Measurements from ENCODE around the gene VPS13C. TPM values are rescaled to one million over a fixed set of nuclear protein-coding genes. Genes with fewer than 3 reads are reported as not detected.

The VPS13C gene
- total RNA-seq, 1 donor from 2014 or later: 54.8 TPM

DNA sequence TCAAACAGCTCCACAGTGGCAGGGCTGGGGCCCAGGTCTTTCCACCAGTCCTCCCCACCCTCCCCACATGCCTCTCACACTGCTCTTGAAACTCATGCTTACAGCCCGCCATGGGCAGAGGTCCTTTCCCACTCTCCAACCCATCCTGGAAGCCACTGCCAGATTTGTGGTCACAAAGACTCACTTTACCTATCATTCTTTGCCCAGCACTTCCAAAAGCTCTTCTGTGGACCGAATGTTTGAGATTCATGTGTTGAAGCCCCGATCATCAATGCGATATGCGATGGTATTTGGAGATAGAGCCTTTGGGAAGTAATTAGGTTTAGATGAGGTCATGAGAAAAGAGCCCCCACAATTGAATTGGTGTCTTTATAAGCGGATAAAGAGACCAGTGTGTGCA lies 247.8 kb downstream of the VPS13C start:
- no peak for DNase-seq
- Mint-ChIP-seq H3K9me3 (no peaks in the 10 kb centered on the region), H3K36me3 (ENCODE audit: low read depth) (no peaks in the 10 kb centered on the region), H3K27me3 (no peaks in the 10 kb centered on the region), H3K27ac (no peak overlapping the region), H3K4me1 (no peaks in the 10 kb centered on the region), H3K4me3 (no peak overlapping the region)
- intact Hi-C loops (cut with micrococcal nuclease): no loop called here

DNA sequence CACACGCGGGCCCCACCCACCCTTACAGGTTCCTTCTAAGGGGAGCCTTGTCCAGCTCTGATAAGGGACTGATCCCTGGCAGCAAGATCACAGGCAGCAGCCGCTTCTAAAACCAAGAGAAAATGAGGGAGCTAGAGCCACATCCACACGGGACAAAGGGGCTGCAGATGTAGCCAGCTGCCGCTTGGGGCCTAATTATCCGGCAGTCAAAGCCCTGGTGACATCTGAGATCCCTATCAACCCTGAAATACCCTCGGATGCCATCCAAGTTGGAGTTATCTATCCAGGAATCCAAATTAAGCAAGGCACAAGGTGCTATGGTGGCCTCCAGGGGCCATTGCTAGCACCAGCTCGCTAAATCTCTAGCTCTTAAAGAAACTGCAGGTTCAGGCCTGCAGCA lies 248.3 kb downstream of the VPS13C start:
- Mint-ChIP-seq H3K27ac (no peak overlapping the region), H3K4me1 (no peaks in the 10 kb centered on the region), H3K9me3 (no peaks in the 10 kb centered on the region), H3K27me3 (no peaks in the 10 kb centered on the region), H3K4me3 (no peak overlapping the region), H3K36me3 (ENCODE audit: low read depth) (no peaks in the 10 kb centered on the region)
- intact Hi-C loops (cut with micrococcal nuclease): no loop called here
- DNase-seq: no peak

GRCh38 chr15:61809216-61809615 lies 251.0 kb downstream of the VPS13C start:
- H3K27ac Mint-ChIP-seq: no peak overlapping the region
- no peaks in the 10 kb centered on the region for H3K9me3 Mint-ChIP-seq

DNA sequence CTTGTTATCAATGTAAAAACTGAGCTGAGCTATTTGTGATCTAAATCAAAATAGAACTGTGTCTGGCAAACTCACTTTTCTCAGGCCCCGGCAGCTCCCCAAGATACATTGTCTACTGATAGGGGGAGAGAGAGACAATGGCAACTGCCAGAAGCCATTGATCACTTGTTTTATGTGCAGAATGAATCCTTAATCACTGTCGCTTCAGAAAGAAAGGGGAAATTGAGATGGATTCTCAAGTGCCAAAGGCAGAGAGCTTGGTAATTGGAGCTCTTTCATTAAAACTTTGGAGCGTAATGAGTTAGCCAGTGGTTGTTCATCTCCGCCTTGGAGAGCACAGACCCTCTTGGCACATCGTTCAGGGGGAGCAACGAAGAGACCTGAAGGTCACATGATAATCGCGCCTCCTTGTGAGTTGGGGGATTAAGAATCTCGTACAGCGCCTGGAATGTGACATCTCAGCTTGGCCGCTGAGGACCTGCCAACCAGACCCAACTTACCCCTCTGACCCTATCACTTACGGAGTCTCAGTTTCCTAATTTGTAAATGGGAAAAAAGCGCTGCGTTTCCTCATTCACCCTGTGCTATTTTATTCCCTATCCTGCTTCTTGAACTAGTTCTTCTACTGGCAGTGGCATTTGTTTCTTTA lies 252.8 kb downstream of the VPS13C start:
- no peak for DNase-seq
- Mint-ChIP-seq H3K4me1 (no peaks in the 10 kb centered on the region), H3K4me3 (no peak overlapping the region), H3K36me3 (ENCODE audit: low read depth) (no peaks in the 10 kb centered on the region), H3K27ac (no peak overlapping the region), H3K9me3 (no peaks in the 10 kb centered on the region), H3K27me3 (no peaks in the 10 kb centered on the region)
- intact Hi-C loops (cut with micrococcal nuclease): no loop called here

More at GRCh38 chr15:61809216-61809615, 251.0 kb downstream of the VPS13C start:
- H3K4me3 Mint-ChIP-seq: no peak overlapping the region
- no peak for DNase-seq
- H3K36me3 Mint-ChIP-seq (ENCODE audit: low read depth): no peaks in the 10 kb centered on the region
- no peaks in the 10 kb centered on the region for H3K4me1 Mint-ChIP-seq
- H3K27me3 Mint-ChIP-seq: no peaks in the 10 kb centered on the region
- intact Hi-C loops (cut with micrococcal nuclease): no loop called here

Other genes starting within 250 kb of the VPS13C start
- 0.05 and 0.24 TPM in 2 replicates for gene C2CD4A, start 6.5 kb upstream of the VPS13C start, total RNA-seq
- 0.45 and 0.58 TPM in 2 replicates for gene C2CD4B, start 104.8 kb upstream of the VPS13C start, total RNA-seq

Measured in activated CD4-positive, alpha-beta T cell treated with anti-CD3 and anti-CD28 coated beads, Interleukin-2, amount 10 ng/mL, durations not matched to agents 24 days and 14 days (primary cell).